Hepatocyte (in vitro differentiated cells): ENCODE measurements around the gene USP3. TPM values are rescaled to one million over a fixed set of nuclear protein-coding genes. Genes with fewer than 3 reads are reported as not detected.
"Not testable (repeated sequence)": the region's sequence is repeated elsewhere in the genome, so short reads cannot be mapped to it uniquely, and the experiment has no call there.

ENCODE experiments used
- DNase-seq: peaks from one replicate; pipeline ENCODE4 v3.0.0-alpha.2; 2016; ENCODE audit warnings: low spot score
- H2AFZ ChIP-seq: fragments of 200-600 bp; sonication (generic); 2 replicates; pipeline ENCODE4 v1.6.0; 2016; ENCODE audit warnings: antibody characterized with exemption, mild to moderate bottlenecking
- H3K27ac ChIP-seq: fragments of 200-600 bp; sonication (generic); 2 replicates; pipeline ENCODE4 v1.5.1; 2016; ENCODE audit warnings: mild to moderate bottlenecking
- H3K27me3 ChIP-seq: fragments of 200-600 bp; sonication (generic); 2 replicates; pipeline ENCODE4 v1.6.1; 2016
- H3K36me3 ChIP-seq: fragments of 200-600 bp; sonication (generic); replicated peaks from 2 replicates; pipeline ENCODE4 v1.5.1; 2016; ENCODE audit warnings: low read depth; ENCODE audit not compliant: insufficient read depth
- H3K4me1 ChIP-seq: fragments of 200-600 bp; sonication (generic); 2 replicates; pipeline ENCODE4 v1.5.1; 2016; ENCODE audit warnings: mild to moderate bottlenecking, moderate library complexity; ENCODE audit not compliant: insufficient read depth
- H3K4me2 ChIP-seq: fragments of 200-600 bp; sonication (generic); 2 replicates; pipeline ENCODE4 v1.6.0; 2016
- H3K4me3 ChIP-seq: fragments of 200-600 bp; sonication (generic); 2 replicates; pipeline ENCODE4 v1.5.1; 2016; ENCODE audit warnings: mild to moderate bottlenecking
- H3K79me2 ChIP-seq: fragments of 200-600 bp; sonication (generic); 2 replicates; pipeline ENCODE4 v1.6.0; 2017; ENCODE audit warnings: mild to moderate bottlenecking
- H3K9me2 ChIP-seq: fragments of 200-600 bp; sonication (generic); replicated peaks from 2 replicates; pipeline ENCODE4 v1.6.0; 2017; ENCODE audit warnings: mild to moderate bottlenecking; ENCODE audit not compliant: insufficient read depth
- H3K9me3 ChIP-seq: fragments of 200-600 bp; sonication (generic); 2 replicates; pipeline ENCODE4 v1.5.1; 2016; ENCODE audit warnings: low read depth, mild to moderate bottlenecking
- H4K20me1 ChIP-seq: fragments of 200-600 bp; sonication (generic); 2 replicates; pipeline ENCODE4 v1.6.0; 2016; ENCODE audit warnings: mild to moderate bottlenecking; ENCODE audit not compliant: insufficient read depth, poor library complexity, severe bottlenecking
- EZH2 ChIP-seq: fragments of 200-600 bp; sonication (generic); IDR thresholded peaks from 2 replicates; pipeline ENCODE4 v1.6.1; 2016; ENCODE audit warnings: antibody characterized with exemption, mild to moderate bottlenecking, borderline replicate concordance
- EZH2phosphoT487 ChIP-seq: fragments of 200-600 bp; sonication (generic); IDR thresholded peaks from one replicate; pipeline ENCODE4 v1.6.1; 2018; ENCODE audit warnings: antibody characterized with exemption, mild to moderate bottlenecking, low read depth, moderate library complexity; ENCODE audit not compliant: unreplicated experiment, severe bottlenecking
- WGBS: methylation state at CpG from one replicate; pipeline ENCODE4 v1.1.6; 2016; ENCODE audit warnings: low lambda C conversion rate; ENCODE audit errors: missing lambda C conversion rate; 5-methylcytosine and 5-hydroxymethylcytosine counted together
- polyA plus RNA-seq: library from polyadenylated mRNA; unstranded; fragments of >200 nt; fragmentation: Nextera tagmentation; extraction: Ambion mirVana; gene quantifications from 2 replicates; pipeline ENCODE4 v1.2.1, GENCODE V29; 2016
- total RNA-seq: library from RNA; depleted of rRNA; stranded (reverse); fragments of >200 nt; gene quantifications from 2 replicates; pipeline ENCODE4 v1.2.3, GENCODE V29; 2014
- TF ChIP-seq, protein P1 (sequence below): fragments of 200-600 bp; sonication (generic); IDR thresholded peaks from 2 replicates; pipeline ENCODE4 v1.5.1; 2016; ENCODE audit warnings: antibody characterized with exemption, mild to moderate bottlenecking; ENCODE audit not compliant: poor library complexity

The USP3 gene
- total and polyA plus RNA-seq, 2 experiments from 2014 or later, result 30.5 to 61.2 TPM

DNA sequence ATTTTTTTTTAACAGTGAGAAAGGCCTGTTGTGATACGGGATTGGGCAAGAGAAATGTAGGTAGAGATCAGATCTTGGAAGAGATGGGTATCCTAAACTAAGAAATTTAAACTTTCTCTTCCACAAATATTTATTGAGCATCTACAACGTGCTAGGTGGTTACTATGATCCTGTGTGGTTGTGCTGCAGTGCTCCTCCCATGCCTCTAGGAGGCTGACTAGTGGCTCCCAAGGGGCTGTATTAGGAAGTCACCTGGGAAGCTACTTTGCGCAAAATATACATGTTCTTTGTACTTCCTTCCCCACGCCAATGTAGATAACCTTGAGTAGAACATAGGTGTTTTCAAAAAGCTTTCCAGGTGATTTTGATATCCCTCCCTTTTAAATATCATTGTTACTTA is 27.2 kb downstream of the USP3 start:
- Histone ChIP-seq H3K36me3 (no peaks in the 10 kb centered on the region), H3K27ac (no peak overlapping the region), H3K9me3 (no peaks in the 10 kb centered on the region), H3K4me2 (no peak overlapping the region), H2AFZ (no peak overlapping the region), H3K4me3 (no peak overlapping the region), H3K79me2 (peaks cover 97% of the 10 kb centered on the region), H3K9me2 (no peaks in the 10 kb centered on the region), H3K27me3 (no peaks in the 10 kb centered on the region), H4K20me1 (peaks cover 36% of the 10 kb centered on the region), H3K4me1 (no peaks in the 10 kb centered on the region)
- 91% methylated on average over 4 of the region's 4 CpGs for WGBS
- TF ChIP-seq EZH2 (no peak), EZH2phosphoT487 (no peak)
- TF ChIP-seq, protein P1, sequence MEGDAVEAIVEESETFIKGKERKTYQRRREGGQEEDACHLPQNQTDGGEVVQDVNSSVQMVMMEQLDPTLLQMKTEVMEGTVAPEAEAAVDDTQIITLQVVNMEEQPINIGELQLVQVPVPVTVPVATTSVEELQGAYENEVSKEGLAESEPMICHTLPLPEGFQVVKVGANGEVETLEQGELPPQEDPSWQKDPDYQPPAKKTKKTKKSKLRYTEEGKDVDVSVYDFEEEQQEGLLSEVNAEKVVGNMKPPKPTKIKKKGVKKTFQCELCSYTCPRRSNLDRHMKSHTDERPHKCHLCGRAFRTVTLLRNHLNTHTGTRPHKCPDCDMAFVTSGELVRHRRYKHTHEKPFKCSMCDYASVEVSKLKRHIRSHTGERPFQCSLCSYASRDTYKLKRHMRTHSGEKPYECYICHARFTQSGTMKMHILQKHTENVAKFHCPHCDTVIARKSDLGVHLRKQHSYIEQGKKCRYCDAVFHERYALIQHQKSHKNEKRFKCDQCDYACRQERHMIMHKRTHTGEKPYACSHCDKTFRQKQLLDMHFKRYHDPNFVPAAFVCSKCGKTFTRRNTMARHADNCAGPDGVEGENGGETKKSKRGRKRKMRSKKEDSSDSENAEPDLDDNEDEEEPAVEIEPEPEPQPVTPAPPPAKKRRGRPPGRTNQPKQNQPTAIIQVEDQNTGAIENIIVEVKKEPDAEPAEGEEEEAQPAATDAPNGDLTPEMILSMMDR, result peak; percentile 8
- DNase-seq, result no peak

DNA sequence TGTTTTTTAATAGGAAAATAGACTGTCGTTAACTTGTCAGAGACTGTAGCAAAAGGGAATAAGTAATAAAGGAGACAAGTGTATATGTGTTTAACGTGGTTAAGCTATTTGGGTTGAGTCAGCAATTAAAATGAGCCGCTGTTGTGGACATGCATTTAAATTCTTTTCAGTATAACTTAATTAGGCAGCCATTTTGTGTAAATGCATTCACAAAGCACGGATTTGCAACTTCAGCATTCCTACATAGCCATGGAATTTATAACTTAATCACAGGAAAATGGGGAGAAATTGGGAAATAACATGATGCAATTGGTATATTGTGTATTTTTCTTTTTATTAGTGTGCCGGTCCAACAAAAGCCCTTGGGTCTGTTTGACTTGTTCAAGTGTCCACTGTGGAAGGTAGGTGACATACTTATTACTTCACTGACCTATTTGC is 27.9 kb downstream of the USP3 start:
- H3K27me3 ChIP-seq, result no peaks in the 10 kb centered on the region
- no peaks in the 10 kb centered on the region for H3K36me3 ChIP-seq
- H4K20me1 ChIP-seq, result peaks cover 30% of the 10 kb centered on the region
- no peak for TF ChIP-seq EZH2
- TF ChIP-seq, protein P1, result no peak
- no peak for TF ChIP-seq EZH2phosphoT487
- DNase-seq, result no peak
- no peak overlapping the region for H2AFZ ChIP-seq
- 63% methylated on average over 5 of the region's 5 CpGs for WGBS
- no peaks in the 10 kb centered on the region for H3K4me1 ChIP-seq
- H3K4me2 ChIP-seq, result no peak overlapping the region
- H3K9me3 ChIP-seq, result no peaks in the 10 kb centered on the region
- no peaks in the 10 kb centered on the region for H3K9me2 ChIP-seq
- H3K4me3 ChIP-seq, result no peak overlapping the region
- H3K79me2 ChIP-seq, result peaks cover 97% of the 10 kb centered on the region
- no peak overlapping the region for H3K27ac ChIP-seq

DNA sequence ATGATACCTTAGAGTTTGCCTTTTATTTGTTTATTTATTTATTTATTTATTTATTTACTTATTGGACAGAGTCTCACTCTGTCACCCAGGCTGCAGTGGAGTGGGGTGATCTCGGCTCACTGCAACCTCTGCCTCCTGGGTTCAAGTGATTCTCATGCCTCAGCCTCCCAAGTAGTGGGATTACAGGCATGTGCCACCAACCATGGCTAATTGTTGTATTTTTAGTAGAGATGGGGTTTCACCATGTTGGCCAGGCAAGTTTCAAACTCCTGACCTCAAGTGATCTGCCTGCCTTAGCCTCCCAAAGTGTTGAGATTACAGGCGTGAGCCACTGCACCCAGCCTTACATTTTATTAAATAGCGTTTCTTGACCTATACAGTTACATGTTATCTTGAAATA is 30.5 kb downstream of the USP3 start:
- not testable (repeated sequence) for H3K4me2 ChIP-seq, H3K9me3 ChIP-seq, H3K4me1 ChIP-seq, H3K4me3 ChIP-seq, H3K9me2 ChIP-seq, DNase-seq, H3K27me3 ChIP-seq, H3K36me3 ChIP-seq, H2AFZ ChIP-seq, H3K27ac ChIP-seq
- 100% methylated on average over 3 of the region's 3 CpGs for WGBS
- peaks cover 13% of the 10 kb centered on the region for H4K20me1 ChIP-seq
- peaks cover 85% of the 10 kb centered on the region for H3K79me2 ChIP-seq

DNA sequence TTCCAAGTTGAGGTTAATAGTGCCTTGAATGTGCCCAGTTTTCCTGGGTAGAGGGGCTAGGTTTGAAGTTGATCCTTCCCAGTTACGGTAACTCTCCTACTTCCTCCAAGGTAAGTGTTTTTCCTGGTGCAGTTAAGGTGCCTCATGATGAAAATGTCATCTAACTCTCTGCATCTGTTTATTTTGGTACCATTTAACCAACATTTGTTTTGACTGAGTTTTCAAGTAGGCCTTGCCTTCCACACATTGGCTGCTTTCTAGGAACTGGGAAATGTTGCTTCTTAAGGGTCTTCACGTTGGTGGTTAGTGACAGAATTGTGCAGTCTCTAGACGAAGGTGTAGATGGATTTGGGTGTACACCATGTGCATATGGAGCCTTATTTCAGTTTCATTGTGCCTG is 31.3 kb downstream of the USP3 start:
- Histone ChIP-seq H3K4me1 (no peaks in the 10 kb centered on the region), H3K27me3 (no peaks in the 10 kb centered on the region), H3K9me2 (no peaks in the 10 kb centered on the region), H3K4me2 (no peak overlapping the region), H3K27ac (no peak overlapping the region), H2AFZ (no peak overlapping the region), H3K4me3 (no peak overlapping the region), H3K79me2 (peaks cover 86% of the 10 kb centered on the region), H3K36me3 (no peaks in the 10 kb centered on the region), H4K20me1 (peaks cover 13% of the 10 kb centered on the region), H3K9me3 (no peaks in the 10 kb centered on the region)
- TF ChIP-seq, protein P1, result no peak
- TF ChIP-seq EZH2 (no peak), EZH2phosphoT487 (no peak)
- DNase-seq, result no peak
- 83% methylated on average over 3 of the region's 3 CpGs for WGBS
